ENCODE measurements around the gene TTC27.

GRCh38 chr2:32743480-32744236 lies 115.8 kb downstream of the TTC27 start:
- TF ChIP-seq YY1 (IDR thresholded peaks at IDR 0.05; ENCODE audit: insufficient read depth, insufficient read length) (no peak), ZNF274 (IDR thresholded peaks at IDR 0.05; ENCODE audit: low read depth, low read length) (no peak), SUZ12 (IDR thresholded peaks at IDR 0.05; ENCODE audit: extremely low read depth, insufficient read depth, insufficient read length) (no peak)

Data from NT2/D1 (cell line).